Thoracic aorta (tissue), 2 donors: Measurements from ENCODE around the gene TCAIM. TPM values are rescaled to one million over a fixed set of nuclear protein-coding genes. Genes with fewer than 3 reads are reported as not detected.
A peak's percentile ranks its signal among the peaks of the same experiment; 100 is the strongest.

Experiments used
- ATAC-seq: fragments of 150-250 bp; one replicate; pipeline ENCODE4 v1.8.0; 2017; ENCODE audit warnings: low read depth; ENCODE audit not compliant: insufficient number of reproducible peaks, low FRiP score
- DNase-seq: peaks from one replicate; pipeline ENCODE4 v3.0.0-alpha.2; 2020; ENCODE audit warnings: low spot score
- H3K27ac ChIP-seq, 2 donors: fragments of 200-600 bp; sonication (generic); 1 replicate in 1 of 2; 2 replicates in 1 of 2; pipeline ENCODE4 v1.5.1; 2016; ENCODE audit warnings: mild to moderate bottlenecking in 2 of 2, moderate library complexity in 2 of 2
- H3K27me3 ChIP-seq: fragments of 200-600 bp; sonication (generic); replicated peaks from 2 replicates; pipeline ENCODE4 v1.6.0; 2016; ENCODE audit warnings: mild to moderate bottlenecking; ENCODE audit not compliant: insufficient read depth
- H3K36me3 ChIP-seq: fragments of 200-600 bp; sonication (generic); one replicate; pipeline ENCODE4 v1.5.1; 2016
- H3K4me1 ChIP-seq, 2 donors: fragments of 200-600 bp; sonication (generic); 1 replicate in 1 of 2; 2 replicates in 1 of 2; pipeline versions ENCODE4 v1.5.1 to v1.6.0; 2016; ENCODE audit warnings: low read depth in 2 of 2, mild to moderate bottlenecking in 1 of 2; ENCODE audit not compliant: control insufficient read depth in 1 of 2
- H3K4me3 ChIP-seq: fragments of 200-600 bp; sonication (generic); 2 replicates; pipeline ENCODE4 v1.5.1; 2016; ENCODE audit warnings: mild to moderate bottlenecking
- H3K9me3 ChIP-seq: fragments of 200-600 bp; sonication (generic); 2 replicates; pipeline ENCODE4 v1.5.1; 2016
- total RNA-seq, 2 donors: library from RNA; depleted of rRNA; stranded (reverse); fragments of >200 nt; gene quantifications; one replicate each; pipeline versions ENCODE4 v1.1.0 to v1.2.3, GENCODE V29; 2016
- TF ChIP-seq, protein P1 (sequence below): fragments of 200-600 bp; sonication (generic); IDR thresholded peaks from one replicate; pipeline ENCODE4 v1.5.1; 2019; ENCODE audit warnings: antibody characterized with exemption

The TCAIM gene
- total RNA-seq, 2 donors from 2014 or later, result 14.8 to 32.1 TPM

DNA sequence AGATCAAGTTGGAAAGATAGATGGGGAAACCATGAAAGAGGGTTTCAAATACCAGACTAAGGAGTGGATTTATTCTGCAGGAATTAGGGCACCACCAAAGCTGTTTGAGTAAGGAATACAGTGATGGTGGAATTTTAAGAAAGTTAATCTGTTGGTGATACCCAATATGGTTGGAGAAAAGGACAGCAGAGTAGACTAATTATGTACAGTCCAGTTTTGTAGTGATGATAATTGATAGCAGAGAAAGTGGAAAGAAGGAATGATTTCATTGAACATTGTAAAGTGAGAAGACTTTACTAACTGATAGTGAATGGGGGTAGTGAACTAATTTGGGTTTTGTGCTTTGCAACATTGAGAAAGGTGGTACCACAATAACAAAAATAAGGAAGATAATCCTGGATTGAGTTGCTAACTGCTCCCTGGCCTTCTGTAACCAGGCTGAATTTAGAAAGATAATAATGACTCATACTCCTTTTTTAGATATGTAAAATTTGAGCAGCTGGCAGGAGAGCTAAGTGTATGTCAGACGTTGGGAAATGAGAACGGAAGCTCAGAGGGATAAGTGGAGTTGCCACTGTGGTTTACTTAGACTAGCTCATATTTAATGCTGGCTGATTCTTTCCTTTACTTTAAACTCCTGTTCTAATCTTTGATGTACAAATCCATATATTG lies 16.9 kb downstream of the TCAIM start:
- Histone ChIP-seq H3K27ac (peak overlapping the region; percentile 24 to 69), H3K9me3 (no peaks in the 10 kb centered on the region), H3K4me1 (peaks cover 8 to 16% of the 10 kb centered on the region in 2 donors), H3K27me3 (no peaks in the 10 kb centered on the region), H3K4me3 (no peak overlapping the region), H3K36me3 (no peaks in the 10 kb centered on the region)
- DNase-seq (peak; percentile 8), ATAC-seq (peak; percentile 99)
- TF ChIP-seq, protein P1, sequence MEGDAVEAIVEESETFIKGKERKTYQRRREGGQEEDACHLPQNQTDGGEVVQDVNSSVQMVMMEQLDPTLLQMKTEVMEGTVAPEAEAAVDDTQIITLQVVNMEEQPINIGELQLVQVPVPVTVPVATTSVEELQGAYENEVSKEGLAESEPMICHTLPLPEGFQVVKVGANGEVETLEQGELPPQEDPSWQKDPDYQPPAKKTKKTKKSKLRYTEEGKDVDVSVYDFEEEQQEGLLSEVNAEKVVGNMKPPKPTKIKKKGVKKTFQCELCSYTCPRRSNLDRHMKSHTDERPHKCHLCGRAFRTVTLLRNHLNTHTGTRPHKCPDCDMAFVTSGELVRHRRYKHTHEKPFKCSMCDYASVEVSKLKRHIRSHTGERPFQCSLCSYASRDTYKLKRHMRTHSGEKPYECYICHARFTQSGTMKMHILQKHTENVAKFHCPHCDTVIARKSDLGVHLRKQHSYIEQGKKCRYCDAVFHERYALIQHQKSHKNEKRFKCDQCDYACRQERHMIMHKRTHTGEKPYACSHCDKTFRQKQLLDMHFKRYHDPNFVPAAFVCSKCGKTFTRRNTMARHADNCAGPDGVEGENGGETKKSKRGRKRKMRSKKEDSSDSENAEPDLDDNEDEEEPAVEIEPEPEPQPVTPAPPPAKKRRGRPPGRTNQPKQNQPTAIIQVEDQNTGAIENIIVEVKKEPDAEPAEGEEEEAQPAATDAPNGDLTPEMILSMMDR, result no peak

DNA sequence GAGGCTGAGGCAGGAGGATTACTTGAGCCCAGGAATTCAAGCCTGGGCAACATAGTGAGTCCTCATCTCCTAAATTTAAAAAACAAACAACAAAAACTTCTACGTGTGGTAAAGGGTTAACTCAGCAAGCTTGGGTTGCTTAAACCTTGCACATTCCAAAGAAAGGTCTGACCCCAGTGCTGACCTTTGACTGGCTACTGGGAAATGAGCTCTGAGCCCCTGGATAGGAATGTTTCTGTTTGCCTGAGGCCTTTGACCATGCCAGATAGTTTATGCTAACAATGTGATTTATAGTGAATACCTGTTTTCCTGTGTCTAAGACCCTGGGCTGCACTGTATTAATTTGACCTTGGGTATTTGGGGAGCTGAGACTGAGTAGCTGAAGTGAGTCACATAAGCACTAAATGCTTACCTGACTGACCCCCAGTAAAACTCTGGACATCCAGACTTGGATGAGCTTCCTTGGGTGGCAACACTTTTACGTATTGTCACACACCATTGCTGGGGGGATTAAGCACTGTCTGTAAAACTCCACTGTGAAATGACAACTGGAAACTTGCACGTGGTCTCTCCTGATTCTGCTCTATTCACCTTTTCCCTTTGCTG lies 20.7 kb downstream of the TCAIM start:
- no peaks in the 10 kb centered on the region for H3K27me3 ChIP-seq
- no peak overlapping the region for H3K4me3 ChIP-seq
- no peaks in the 10 kb centered on the region for H3K9me3 ChIP-seq
- DNase-seq (no peak), ATAC-seq (no peak)
- H3K4me1 ChIP-seq, result peaks cover 8 to 16% of the 10 kb centered on the region in 2 donors
- no peak overlapping the region for H3K27ac ChIP-seq
- peaks cover 4% of the 10 kb centered on the region for H3K36me3 ChIP-seq
- TF ChIP-seq, protein P1, result no peak

DNA sequence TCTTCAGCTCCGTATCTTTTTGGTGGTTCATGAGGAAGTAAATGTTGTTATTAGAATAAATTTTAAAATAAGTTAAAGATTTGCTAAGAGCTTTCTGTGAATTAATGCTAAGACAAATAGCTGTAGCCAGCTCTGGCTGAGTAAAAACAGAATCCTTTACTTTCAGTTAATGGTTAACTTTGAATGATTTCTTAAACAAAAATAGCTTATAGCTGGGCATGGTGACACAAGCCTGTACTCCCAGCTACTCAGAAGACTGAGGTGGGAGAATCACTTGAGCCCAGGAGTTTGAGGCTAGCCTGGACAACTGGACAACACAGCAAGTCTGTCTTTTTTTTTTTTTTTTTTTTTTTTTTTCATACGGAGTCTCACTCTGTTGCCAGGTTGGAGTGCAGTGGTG lies 25.0 kb downstream of the TCAIM start:
- H3K36me3 ChIP-seq, result peaks cover 7% of the 10 kb centered on the region
- TF ChIP-seq, protein P1, result no peak
- no peak for DNase-seq

DNA sequence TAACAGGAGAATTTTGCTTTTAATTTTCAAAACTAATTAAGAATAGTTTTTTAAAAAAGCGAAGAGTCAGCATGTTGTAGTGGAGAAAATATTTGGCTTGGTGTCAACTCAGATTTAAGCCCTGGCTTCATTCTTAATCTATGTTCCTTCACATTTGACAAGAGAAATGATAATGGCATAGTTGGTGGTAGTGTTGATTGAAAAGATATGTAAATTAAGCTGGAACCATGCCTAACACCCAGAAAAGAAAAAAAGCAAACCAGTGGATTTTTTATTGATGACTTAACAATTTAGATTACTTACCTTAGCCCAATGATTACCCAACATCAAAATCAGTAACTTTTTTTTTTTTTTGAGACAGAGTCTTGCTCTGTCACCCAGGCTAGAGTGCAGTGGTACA lies 27.4 kb downstream of the TCAIM start:
- no peaks in the 10 kb centered on the region for H3K27me3 ChIP-seq

More for the DNA sequence above, 25.0 kb downstream of the TCAIM start:
- Histone ChIP-seq H3K27me3 (no peaks in the 10 kb centered on the region), H3K4me3 (no peak overlapping the region), H3K9me3 (no peaks in the 10 kb centered on the region), H3K27ac (no peak overlapping the region), H3K4me1 (no peaks in the 10 kb centered on the region)
- ATAC-seq, result no peak

DNA sequence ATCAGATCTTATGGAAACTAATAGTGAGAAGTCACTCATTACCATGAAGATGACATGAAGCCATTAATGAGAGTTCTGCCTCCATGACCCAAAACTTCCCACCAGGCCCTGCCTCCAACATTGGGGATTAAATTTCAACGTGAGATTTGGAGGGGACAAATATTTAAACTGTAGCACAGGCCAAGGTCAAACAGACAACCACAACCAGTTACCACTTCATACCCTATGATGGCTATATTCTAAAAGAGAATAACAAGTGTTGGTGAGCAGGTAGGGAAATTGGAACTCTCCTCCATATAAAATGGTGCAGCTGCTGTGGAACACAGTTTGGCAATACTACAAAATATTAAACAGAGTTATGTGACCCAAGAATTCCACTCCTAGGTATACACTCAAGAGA lies 36.9 kb downstream of the TCAIM start:
- H3K36me3 ChIP-seq, result peaks cover 8% of the 10 kb centered on the region
- TF ChIP-seq, protein P1, result no peak
- no peak overlapping the region for H3K27ac ChIP-seq
- DNase-seq, result no peak
- no peaks in the 10 kb centered on the region for H3K27me3 ChIP-seq
- ATAC-seq, result no peak
- H3K9me3 ChIP-seq, result no peaks in the 10 kb centered on the region
- H3K4me3 ChIP-seq, result no peak overlapping the region
- H3K4me1 ChIP-seq, result no peaks in the 10 kb centered on the region

More for the DNA sequence above, 27.4 kb downstream of the TCAIM start:
- Histone ChIP-seq H3K36me3 (peaks cover 7% of the 10 kb centered on the region), H3K4me3 (no peak overlapping the region), H3K4me1 (no peaks in the 10 kb centered on the region), H3K27ac (no peak overlapping the region), H3K9me3 (no peaks in the 10 kb centered on the region)
- DNase-seq (no peak), ATAC-seq (no peak)
- TF ChIP-seq, protein P1, result no peak
